Transverse colon (tissue), 4 donors: ENCODE data around the gene MAGI1. TPM values are rescaled to one million over a fixed set of nuclear protein-coding genes. Genes with fewer than 3 reads are reported as not detected.
"Not testable (repeated sequence)": the region's sequence is repeated elsewhere in the genome, so short reads cannot be mapped to it uniquely, and the experiment has no call there.

ENCODE experiments used
- DNase-seq: peaks from one replicate; pipeline ENCODE4 v3.0.0-alpha.2; 2019
- H3K27ac ChIP-seq, 4 donors: fragments of 200-600 bp; sonication (generic); 2 replicates each; pipeline ENCODE4 v1.5.1; 2016 to 2018; ENCODE audit warnings: inconsistent platforms in 4 of 4
- H3K27me3 ChIP-seq: fragments of 200-600 bp; sonication (generic); 2 replicates; pipeline ENCODE4 v1.5.1; 2017; ENCODE audit warnings: inconsistent platforms
- H3K36me3 ChIP-seq, 4 donors: fragments of 200-600 bp; sonication (generic); 2 replicates each; pipeline ENCODE4 v1.5.1; 2017 to 2019; ENCODE audit warnings: inconsistent platforms in 4 of 4
- H3K4me1 ChIP-seq, 4 donors: fragments of 200-600 bp; sonication (generic); 2 replicates each; pipeline ENCODE4 v1.5.1; 2017 to 2020; ENCODE audit warnings: inconsistent platforms in 4 of 4
- H3K4me3 ChIP-seq, 4 donors: fragments of 200-600 bp; sonication (generic); 1 replicate in 1 of 4; 2 replicates in 3 of 4; pipeline versions ENCODE4 v1.5.1 to v1.6.1; 2017 to 2019; ENCODE audit warnings: inconsistent platforms in 4 of 4
- H3K9me3 ChIP-seq, 2 donors: fragments of 200-600 bp; sonication (generic); 2 replicates each; pipeline ENCODE4 v1.5.1; 2017 to 2019; ENCODE audit warnings: inconsistent platforms in 2 of 2
- CTCF ChIP-seq, 5 experiments: fragments of 200-600 bp in 3 of 5; fragments of 450-650 bp in 2 of 5; sonication (generic) in 3 of 5; IDR thresholded peaks; 1 replicate in 2 of 5; 2 replicates in 3 of 5; pipeline ENCODE4 v1.5.1; 2016 to 2017; ENCODE audit warnings: antibody characterized with exemption in 5 of 5, inconsistent platforms in 3 of 5, mild to moderate bottlenecking in 2 of 5, moderate library complexity in 1 of 5
- EP300 ChIP-seq: sonication (generic); formaldehyde crosslinking; IDR thresholded peaks from one replicate; pipeline ENCODE4 v1.6.1; 2017; ENCODE audit warnings: antibody characterized with exemption, low read depth
- POLR2A ChIP-seq: fragments of 450-650 bp; IDR thresholded peaks from one replicate; pipeline ENCODE4 v1.6.1; 2016; ENCODE audit warnings: antibody characterized with exemption, mild to moderate bottlenecking, moderate library complexity
- POLR2AphosphoS5 ChIP-seq, 3 donors: sonication (generic); formaldehyde crosslinking; IDR thresholded peaks; one replicate each; pipeline ENCODE4 v1.6.1; 2016; ENCODE audit warnings: antibody characterized with exemption in 3 of 3
- WGBS, 2 donors: methylation state at CpG; one replicate each; pipeline ENCODE4 v1.1.5; 2018; ENCODE audit warnings: low coverage in 1 of 2; 5-methylcytosine and 5-hydroxymethylcytosine counted together
- in situ Hi-C, 4 donors: fragments of 200-750 bp; cut with MboI; loops; one replicate each; pipeline versions ENCODE4 v1.15.0 to v1.15.1; 2017; ENCODE audit warnings: low sequenced_read_pairs in 3 of 4, low pct_ligation_motif_present in 1 of 4, low pct_unique_long_range_greater_than_20kb in 1 of 4
- intact Hi-C: fragments of 100-400 bp; cut with DNase I; formaldehyde crosslinking; loops from one replicate; pipeline ENCODE4 v1.15.1; 2023; ENCODE audit warnings: low total_unique reads
- total RNA-seq, 4 donors: library from RNA; depleted of rRNA; stranded (reverse); fragments of >200 nt; gene quantifications; one replicate each; pipeline ENCODE4 v1.1.0, GENCODE V29; 2016

The MAGI1 gene
- total RNA-seq, 4 donors from 2014 or later: 50.8 to 190 (median 67.4) TPM

- Histone ChIP-seq H3K36me3 (no peaks in the 10 kb centered on the region), H3K27ac (no peak overlapping the region), H3K4me1 (peaks cover 0 to 12% (median 4%) of the 10 kb centered on the region in 4 donors), H3K27me3 (no peaks in the 10 kb centered on the region), H3K4me3 (no peak overlapping the region), H3K9me3 (no peaks in the 10 kb centered on the region)
- 89% methylated on average over 9 of the region's 9 CpGs for WGBS, 2 donors
- TF ChIP-seq POLR2AphosphoS5 (IDR thresholded peaks at IDR 0.05) (no peak), EP300 (no peak), POLR2A (no peak), CTCF (IDR thresholded peaks at IDR 0.05) (no peak)
- intact Hi-C loops (no loop called here), in situ Hi-C loops (no loop called here)
- DNase-seq: no peak
These were observed 168.9 kb downstream of the MAGI1 start for GRCh38 chr3:65869798-65870197.

GRCh38 chr3:65867463-65868210 lies 171.1 kb downstream of the MAGI1 start:
- Histone ChIP-seq H3K27me3 (no peaks in the 10 kb centered on the region), H3K9me3 (no peaks in the 10 kb centered on the region), H3K4me3 (no peak overlapping the region), H3K27ac (no peak overlapping the region), H3K4me1 (peaks cover 0 to 12% (median 4%) of the 10 kb centered on the region in 4 donors), H3K36me3 (no peaks in the 10 kb centered on the region)
- no peak for DNase-seq
- in situ Hi-C loops (no loop called here), intact Hi-C loops (no loop called here)
- WGBS, 2 donors: 89% methylated on average over 5 to 9 of the region's 9 CpGs
- no peak for TF ChIP-seq POLR2AphosphoS5 (IDR thresholded peaks at IDR 0.05)

GRCh38 chr3:65864357-65864904 lies 174.3 kb downstream of the MAGI1 start:
- intact Hi-C loops: no loop called here
- DNase-seq: no peak
- Histone ChIP-seq H3K9me3 (no peaks in the 10 kb centered on the region), H3K27me3 (no peaks in the 10 kb centered on the region), H3K4me1 (no peaks in the 10 kb centered on the region), H3K4me3 (no peak overlapping the region), H3K27ac (no peak overlapping the region), H3K36me3 (no peaks in the 10 kb centered on the region)
- no peak for TF ChIP-seq POLR2AphosphoS5 (IDR thresholded peaks at IDR 0.05)
- no peak for TF ChIP-seq EP300
- TF ChIP-seq CTCF (IDR thresholded peaks at IDR 0.05): no peak
- TF ChIP-seq POLR2A: no peak
- 75 to 92% methylated on average over 1 to 6 of the region's 6 CpGs for WGBS, 2 donors
- in situ Hi-C loops: no loop called here

GRCh38 chr3:65861718-65862117 lies 177.0 kb downstream of the MAGI1 start:
- intact Hi-C loops (no loop called here), in situ Hi-C loops (no loop called here)
- TF ChIP-seq POLR2AphosphoS5 (IDR thresholded peaks at IDR 0.05) (no peak), CTCF (IDR thresholded peaks at IDR 0.05) (no peak), EP300 (no peak), POLR2A (no peak)
- Histone ChIP-seq H3K27me3 (no peaks in the 10 kb centered on the region), H3K9me3 (no peaks in the 10 kb centered on the region), H3K36me3 (no peaks in the 10 kb centered on the region), H3K27ac (no peak overlapping the region), H3K4me1 (peaks cover 0 to 10% (median 0%) of the 10 kb centered on the region in 4 donors), H3K4me3 (no peak overlapping the region)
- WGBS, 2 donors: 83 to 86% methylated on average over 5 of the region's 5 CpGs
- no peak for DNase-seq

- H3K9me3 ChIP-seq, DNase-seq, intact Hi-C loops, H3K36me3 ChIP-seq, H3K27me3 ChIP-seq, H3K27ac ChIP-seq, in situ Hi-C loops, H3K4me3 ChIP-seq: not testable (repeated sequence)
- WGBS, 2 donors: 95 to 96% methylated on average over 7 of the region's 7 CpGs
- peaks cover 0 to 19% (median 0%) of the 10 kb centered on the region in 4 donors for H3K4me1 ChIP-seq
These were observed 179.1 kb downstream of the MAGI1 start for GRCh38 chr3:65859612-65860011.
